OCI-LY7 (cell line): ENCODE measurements around the gene ADAM33. TPM values are rescaled to one million over a fixed set of nuclear protein-coding genes. Genes with fewer than 3 reads are reported as not detected.

Experiments
- BruUV-seq: library from RNA; stranded (reverse); fragments of 400-500 nt; replicated peaks from 2 replicates; lab custom pipeline; 2021; lab: Mats Ljungman, UMichigan
- CTCF ChIA-PET: fragments of 300-600 bp; sonication (Branson Sonifier 250); formaldehyde crosslinking; loops from one replicate; lab custom pipeline; 2022; ENCODE audit warnings: antibody characterized with exemption; ENCODE audit not compliant: unreplicated experiment; lab: Charles Lee
- POLR2A ChIA-PET: fragments of 300-600 bp; sonication (Branson Sonifier 250); formaldehyde crosslinking; loops from one replicate; lab custom pipeline; 2022; ENCODE audit warnings: antibody characterized with exemption; lab: Charles Lee
- DNase-seq: peaks from one replicate; pipeline ENCODE4 v3.0.0-alpha.2; 2015; ENCODE audit warnings: low spot score
- H2AFZ ChIP-seq: fragments of 200-600 bp; sonication (generic), shearing (Covaris generic); 2 replicates; pipeline ENCODE4 v1.6.1; 2014; ENCODE audit warnings: mild to moderate bottlenecking, antibody characterized with exemption, low read length, moderate library complexity
- H3K27ac ChIP-seq: fragments of 200-600 bp; sonication (generic); 2 replicates; pipeline ENCODE4 v1.5.1; 2014; ENCODE audit warnings: mixed run types, low read depth, mild to moderate bottlenecking, moderate library complexity, low read length, inconsistent platforms; ENCODE audit not compliant: poor library complexity, severe bottlenecking
- H3K36me3 ChIP-seq: fragments of 200-600 bp; sonication (generic); 2 replicates; pipeline ENCODE4 v1.6.1; 2014; ENCODE audit warnings: mild to moderate bottlenecking, antibody characterized with exemption, low read length, moderate library complexity, mixed read lengths; ENCODE audit not compliant: insufficient read depth
- H3K4me1 ChIP-seq: fragments of 200-600 bp; sonication (generic); 2 replicates; pipeline ENCODE4 v1.5.1; 2014; ENCODE audit warnings: mild to moderate bottlenecking, low read length; ENCODE audit not compliant: insufficient read depth, poor library complexity, severe bottlenecking
- H3K4me2 ChIP-seq: fragments of 200-600 bp; sonication (generic); 2 replicates; pipeline ENCODE4 v1.6.1; 2014; ENCODE audit warnings: mild to moderate bottlenecking, low read length
- H3K4me3 ChIP-seq: fragments of 200-600 bp; sonication (generic); 2 replicates; pipeline ENCODE4 v1.5.1; 2014; ENCODE audit warnings: mild to moderate bottlenecking, low read depth, low read length; ENCODE audit not compliant: poor library complexity, severe bottlenecking
- H3K79me2 ChIP-seq: fragments of 200-600 bp; sonication (generic); 2 replicates; pipeline ENCODE4 v1.6.1; 2016; ENCODE audit warnings: low read depth, mild to moderate bottlenecking, low read length, moderate library complexity, mixed read lengths; ENCODE audit not compliant: insufficient read depth
- H3K9me2 ChIP-seq: fragments of 200-600 bp; sonication (generic); 2 replicates; pipeline ENCODE4 v1.6.1; 2016; ENCODE audit warnings: mild to moderate bottlenecking, low read length, mixed read lengths; ENCODE audit not compliant: insufficient read depth
- H3K9me3 ChIP-seq: fragments of 200-600 bp; sonication (generic); 2 replicates; pipeline ENCODE4 v1.6.1; 2014; ENCODE audit warnings: mild to moderate bottlenecking, mixed run types, low read length, mixed read lengths
- H4K20me1 ChIP-seq: fragments of 200-600 bp; sonication (generic); 2 replicates; pipeline ENCODE4 v1.6.1; 2014; ENCODE audit warnings: mild to moderate bottlenecking, antibody characterized with exemption, low read length, moderate library complexity, mixed read lengths; ENCODE audit not compliant: insufficient read depth
- EZH2phosphoT487 ChIP-seq: fragments of 200-600 bp; sonication (generic); IDR thresholded peaks from 2 replicates; pipeline ENCODE4 v1.6.1; 2018; ENCODE audit warnings: low read depth, borderline replicate concordance, mild to moderate bottlenecking, mixed run types, antibody characterized with exemption, low read length, moderate library complexity, mixed read lengths
- intact Hi-C: fragments of 100-400 bp; cut with micrococcal nuclease; formaldehyde crosslinking; loops from one replicate; pipeline ENCODE4 v1.10.0; 2022; ENCODE audit not compliant: unreplicated experiment
- total RNA-seq, 2 experiments: library from RNA; depleted of rRNA in 1 of 2; stranded (reverse); fragments of >200 nt in 1 of 2; shearing (Covaris generic) in 1 of 2; gene quantifications; 2 replicates each; pipeline ENCODE4 v1.2.3, GENCODE V29; 2014 to 2022
- TF ChIP-seq, protein P1 (sequence below): fragments of 200-600 bp; sonication (generic); conservative IDR thresholded peaks from 2 replicates; pipeline ENCODE4 v1.5.1; 2014; ENCODE audit warnings: mild to moderate bottlenecking, antibody characterized with exemption, low read length, moderate library complexity, mixed read lengths

The ADAM33 gene
- total RNA-seq, 2 experiments from 2014 or later: not detected

DNA sequence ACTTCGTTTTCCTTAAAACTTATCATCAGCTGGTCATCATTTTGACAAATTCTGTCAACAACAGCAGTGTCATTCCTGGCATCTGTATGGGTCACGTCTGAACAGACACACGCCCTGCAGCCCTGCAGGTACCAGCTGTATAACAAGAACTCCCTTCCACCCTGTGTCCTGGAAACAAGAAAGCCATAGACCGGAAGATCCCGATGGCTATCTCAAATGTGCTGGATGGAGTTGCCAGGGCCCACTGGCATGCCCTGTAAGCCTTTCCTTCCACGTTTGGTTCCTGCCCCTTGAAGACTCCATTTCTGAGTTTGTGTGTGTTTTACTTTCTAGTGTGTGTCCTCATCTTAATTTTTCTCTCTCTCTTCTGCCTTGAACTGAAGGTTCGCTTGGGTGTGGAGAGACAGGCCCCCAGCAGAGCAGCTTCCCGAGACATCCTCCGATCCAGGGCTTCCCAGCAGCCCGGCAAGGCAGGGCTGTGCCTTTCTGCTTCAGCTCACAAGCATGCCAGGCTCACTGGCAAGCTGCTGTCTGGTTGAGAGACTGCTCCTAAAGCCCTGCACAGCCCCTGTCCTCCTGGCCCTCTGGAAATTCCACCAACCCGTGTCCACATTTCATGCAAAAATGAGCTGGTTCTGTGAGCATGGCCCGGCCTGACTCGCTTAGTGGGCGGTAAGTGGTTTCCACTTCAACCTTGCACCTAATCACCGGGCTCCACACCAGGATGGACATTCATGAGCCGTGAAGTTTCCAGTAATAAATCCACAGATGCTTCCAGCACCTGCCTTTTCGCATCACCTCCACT is 27.3 kb downstream of the ADAM33 start:
- Histone ChIP-seq H3K9me3 (no peaks in the 10 kb centered on the region), H4K20me1 (no peaks in the 10 kb centered on the region), H2AFZ (no peak overlapping the region), H3K27ac (no peak overlapping the region), H3K4me2 (no peak overlapping the region), H3K4me3 (no peak overlapping the region), H3K36me3 (no peaks in the 10 kb centered on the region), H3K4me1 (peaks cover 11% of the 10 kb centered on the region), H3K9me2 (no peaks in the 10 kb centered on the region), H3K79me2 (no peaks in the 10 kb centered on the region)
- CTCF ChIA-PET: interaction anchor here (0.6 to 0.7 kb wide), 2 partner anchors 14 to 91 kb away, joined by 3 to 4 read pairs; no protein-coding TSS in a partner anchor
- BruUV-seq: no TSS peak
- POLR2A ChIA-PET: interaction anchor here (0.5 kb wide), 1 partner anchor 67 kb away, joined by 5 read pairs; no protein-coding TSS in a partner anchor
- DNase-seq: no peak
- no peak for TF ChIP-seq EZH2phosphoT487
- TF ChIP-seq, protein P1, sequence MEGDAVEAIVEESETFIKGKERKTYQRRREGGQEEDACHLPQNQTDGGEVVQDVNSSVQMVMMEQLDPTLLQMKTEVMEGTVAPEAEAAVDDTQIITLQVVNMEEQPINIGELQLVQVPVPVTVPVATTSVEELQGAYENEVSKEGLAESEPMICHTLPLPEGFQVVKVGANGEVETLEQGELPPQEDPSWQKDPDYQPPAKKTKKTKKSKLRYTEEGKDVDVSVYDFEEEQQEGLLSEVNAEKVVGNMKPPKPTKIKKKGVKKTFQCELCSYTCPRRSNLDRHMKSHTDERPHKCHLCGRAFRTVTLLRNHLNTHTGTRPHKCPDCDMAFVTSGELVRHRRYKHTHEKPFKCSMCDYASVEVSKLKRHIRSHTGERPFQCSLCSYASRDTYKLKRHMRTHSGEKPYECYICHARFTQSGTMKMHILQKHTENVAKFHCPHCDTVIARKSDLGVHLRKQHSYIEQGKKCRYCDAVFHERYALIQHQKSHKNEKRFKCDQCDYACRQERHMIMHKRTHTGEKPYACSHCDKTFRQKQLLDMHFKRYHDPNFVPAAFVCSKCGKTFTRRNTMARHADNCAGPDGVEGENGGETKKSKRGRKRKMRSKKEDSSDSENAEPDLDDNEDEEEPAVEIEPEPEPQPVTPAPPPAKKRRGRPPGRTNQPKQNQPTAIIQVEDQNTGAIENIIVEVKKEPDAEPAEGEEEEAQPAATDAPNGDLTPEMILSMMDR: no peak
- intact Hi-C loops: loop anchor here (10.0 kb wide), 1 partner anchor 60 kb away; the partner anchor contains the start of gene SIGLEC1

DNA sequence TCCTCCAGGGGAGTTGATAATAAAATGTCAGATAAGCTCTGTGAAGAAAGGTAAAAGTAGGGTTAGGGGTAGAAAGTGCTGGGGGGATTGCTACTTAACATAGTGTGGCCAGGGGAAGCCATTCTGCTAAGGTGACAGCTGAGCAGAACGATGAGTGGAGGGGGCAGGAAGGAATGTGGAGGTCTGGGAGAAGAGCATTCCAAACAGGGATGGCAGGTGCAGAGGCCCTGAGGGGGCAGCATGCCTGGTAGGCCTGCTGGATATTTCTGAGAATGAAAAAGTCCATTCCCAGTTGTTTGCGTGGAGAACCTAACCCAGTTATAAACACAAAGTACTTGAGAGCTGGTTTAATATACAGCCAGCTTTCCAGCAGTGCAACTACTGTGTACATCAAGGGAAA is 27.9 kb downstream of the ADAM33 start:
- TF ChIP-seq, protein P1: no peak
- TF ChIP-seq EZH2phosphoT487: no peak
- Histone ChIP-seq H3K79me2 (no peaks in the 10 kb centered on the region), H3K27ac (no peak overlapping the region), H3K4me1 (peaks cover 9% of the 10 kb centered on the region), H3K4me3 (no peak overlapping the region), H3K4me2 (no peak overlapping the region), H3K9me3 (no peaks in the 10 kb centered on the region), H4K20me1 (no peaks in the 10 kb centered on the region), H3K9me2 (no peaks in the 10 kb centered on the region), H2AFZ (no peak overlapping the region), H3K36me3 (no peaks in the 10 kb centered on the region)
- POLR2A ChIA-PET: interaction anchor here (0.5 kb wide), 1 partner anchor 66 kb away, joined by 5 read pairs; no protein-coding TSS in a partner anchor
- intact Hi-C loops: loop anchor here (10.0 kb wide), 1 partner anchor 61 kb away; the partner anchor contains the start of gene SIGLEC1
- no TSS peak for BruUV-seq
- no peak for DNase-seq
- CTCF ChIA-PET: no interaction called here
